A673 (cell line): ENCODE measurements around the gene RTN4IP1.

Experiments
- EZH2 ChIP-seq: fragments of 200-600 bp; sonication (generic); IDR thresholded peaks from 2 replicates; pipeline ENCODE4 v1.6.1; 2017; ENCODE audit warnings: borderline replicate concordance, low read depth, mild to moderate bottlenecking, mixed read lengths, antibody characterized with exemption, low read length; ENCODE audit not compliant: poor library complexity, severe bottlenecking
- TF ChIP-seq, protein P1 (sequence below): fragments of 300-800, 200-600 bp; sonication (generic); conservative IDR thresholded peaks from 2 replicates; pipeline ENCODE4 v1.5.1; 2017; ENCODE audit warnings: low read depth, mild to moderate bottlenecking, antibody characterized with exemption, low read length, moderate library complexity, mixed read lengths

DNA sequence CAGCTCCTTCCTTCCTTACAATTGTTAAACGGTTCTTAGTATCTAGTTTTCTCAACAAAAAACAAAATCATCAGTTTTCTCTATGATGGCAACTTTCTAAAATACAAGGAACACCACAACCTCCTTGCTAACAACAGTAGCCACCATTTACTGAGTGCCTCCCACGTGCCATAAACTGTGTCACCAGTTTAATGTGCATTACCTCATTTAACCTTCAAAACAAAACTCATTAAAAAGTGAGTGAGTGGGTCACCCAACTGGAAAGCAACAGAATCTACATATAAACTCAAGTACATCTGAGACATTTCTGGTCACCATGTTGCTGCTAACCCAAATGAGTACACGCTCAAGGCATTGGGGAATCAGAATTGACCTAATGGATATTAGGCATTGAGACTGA lies 11.0 kb downstream of the RTN4IP1 start:
- TF ChIP-seq, protein P1, sequence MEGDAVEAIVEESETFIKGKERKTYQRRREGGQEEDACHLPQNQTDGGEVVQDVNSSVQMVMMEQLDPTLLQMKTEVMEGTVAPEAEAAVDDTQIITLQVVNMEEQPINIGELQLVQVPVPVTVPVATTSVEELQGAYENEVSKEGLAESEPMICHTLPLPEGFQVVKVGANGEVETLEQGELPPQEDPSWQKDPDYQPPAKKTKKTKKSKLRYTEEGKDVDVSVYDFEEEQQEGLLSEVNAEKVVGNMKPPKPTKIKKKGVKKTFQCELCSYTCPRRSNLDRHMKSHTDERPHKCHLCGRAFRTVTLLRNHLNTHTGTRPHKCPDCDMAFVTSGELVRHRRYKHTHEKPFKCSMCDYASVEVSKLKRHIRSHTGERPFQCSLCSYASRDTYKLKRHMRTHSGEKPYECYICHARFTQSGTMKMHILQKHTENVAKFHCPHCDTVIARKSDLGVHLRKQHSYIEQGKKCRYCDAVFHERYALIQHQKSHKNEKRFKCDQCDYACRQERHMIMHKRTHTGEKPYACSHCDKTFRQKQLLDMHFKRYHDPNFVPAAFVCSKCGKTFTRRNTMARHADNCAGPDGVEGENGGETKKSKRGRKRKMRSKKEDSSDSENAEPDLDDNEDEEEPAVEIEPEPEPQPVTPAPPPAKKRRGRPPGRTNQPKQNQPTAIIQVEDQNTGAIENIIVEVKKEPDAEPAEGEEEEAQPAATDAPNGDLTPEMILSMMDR: no peak
- TF ChIP-seq EZH2: no peak
